SK-N-SH (cell line): ENCODE measurements around the gene SLAMF7. TPM values are rescaled to one million over a fixed set of nuclear protein-coding genes. Genes with fewer than 3 reads are reported as not detected.
"Not testable (repeated sequence)": the region's sequence is repeated elsewhere in the genome, so short reads cannot be mapped to it uniquely, and the experiment has no call there.

Experiments
- CTCF ChIA-PET: fragments of 300-600, 350-600 bp; formaldehyde crosslinking; extraction: SDS; loops from one replicate; lab custom pipeline; 2021; lab: Yijun Ruan, JAX
- POLR2A ChIA-PET: fragments of 350-600 bp; sonication (Branson Sonifier 250); formaldehyde crosslinking; extraction: SDS; loops from one replicate; lab custom pipeline; 2020; ENCODE audit warnings: antibody characterized with exemption, inconsistent platforms; lab: Yijun Ruan, JAX
- DNase-seq: peaks from one replicate; pipeline ENCODE4 v3.0.0; 2012
- H2AFZ ChIP-seq: fragments of 200-600 bp; sonication (generic); 2 replicates; pipeline ENCODE4 v1.8.1; 2016; ENCODE audit warnings: antibody characterized with exemption, mild to moderate bottlenecking, low read depth
- H3F3A ChIP-seq: fragments of 200-600 bp; sonication (generic); replicated peaks from 2 replicates; pipeline ENCODE3; 2016; ENCODE audit warnings: antibody characterized with exemption, mild to moderate bottlenecking; ENCODE audit not compliant: insufficient read depth
- H3K27ac ChIP-seq, 2 experiments: fragments of 200-500 bp in 1 of 2; fragments of 200-600 bp in 1 of 2; sonication (Bioruptor generic) in 1 of 2; sonication (generic), shearing (Covaris generic) in 1 of 2; 2 replicates each; pipeline versions ENCODE4 v1.5.1 to v1.6.1; 2014 to 2016; ENCODE audit warnings: low read depth in 2 of 2, inconsistent platforms in 1 of 2, low read length in 1 of 2, mild to moderate bottlenecking in 1 of 2, mixed read lengths in 1 of 2
- H3K27me3 ChIP-seq: fragments of 200-600 bp; sonication (generic), shearing (Covaris generic); 2 replicates; pipeline ENCODE4 v1.6.1; 2016; ENCODE audit warnings: mixed run types; ENCODE audit not compliant: insufficient read depth
- H3K36me3 ChIP-seq, 2 experiments: fragments of 200-500 bp in 1 of 2; fragments of 200-600 bp in 1 of 2; sonication (Bioruptor generic) in 1 of 2; sonication (generic) in 1 of 2; replicated peaks in 1 of 2; 2 replicates each; pipeline versions ENCODE3 to v1.5.1; 2014 to 2016; ENCODE audit warnings: low read length in 1 of 2, mild to moderate bottlenecking in 1 of 2; ENCODE audit not compliant: insufficient read depth in 2 of 2, control insufficient read depth in 1 of 2
- H3K4me1 ChIP-seq, 2 experiments: fragments of 200-500 bp in 1 of 2; fragments of 200-600 bp in 1 of 2; sonication (Bioruptor generic) in 1 of 2; sonication (generic), shearing (Covaris generic) in 1 of 2; 2 replicates each; pipeline versions ENCODE4 v1.5.1 to v1.6.1; 2014 to 2016; ENCODE audit warnings: low read depth in 1 of 2, low read length in 1 of 2, mixed run types in 1 of 2; ENCODE audit not compliant: insufficient read depth in 2 of 2, control insufficient read depth in 1 of 2
- H3K4me2 ChIP-seq: fragments of 200-600 bp; sonication (generic), shearing (Covaris generic); 2 replicates; pipeline ENCODE4 v1.6.1; 2017; ENCODE audit warnings: mixed run types
- H3K4me3 ChIP-seq, 2 experiments: fragments of 200-500 bp in 1 of 2; fragments of 200-600 bp in 1 of 2; sonication (Bioruptor generic) in 1 of 2; sonication (generic), shearing (Covaris generic) in 1 of 2; 2 replicates each; pipeline versions ENCODE4 v1.5.1 to v1.8.1; 2014 to 2016; ENCODE audit warnings: low read depth in 2 of 2, inconsistent platforms in 1 of 2, low read length in 1 of 2, mild to moderate bottlenecking in 1 of 2, mixed read lengths in 1 of 2, moderate library complexity in 1 of 2
- H3K79me2 ChIP-seq: fragments of 200-600 bp; sonication (generic); 2 replicates; pipeline ENCODE4 v1.8.1; 2017; ENCODE audit warnings: mild to moderate bottlenecking; ENCODE audit not compliant: insufficient read depth
- H3K9ac ChIP-seq: fragments of 200-600 bp; sonication (generic); 2 replicates; pipeline ENCODE4 v1.6.1; 2017; ENCODE audit warnings: mixed run types
- H3K9me2 ChIP-seq: fragments of 200-600 bp; sonication (generic); 2 replicates; pipeline ENCODE4 v1.6.1; 2017; ENCODE audit warnings: mixed run types
- H3K9me3 ChIP-seq: fragments of 200-600 bp; sonication (generic); 2 replicates; pipeline ENCODE4 v1.6.1; 2017; ENCODE audit warnings: mixed run types, mild to moderate bottlenecking, moderate library complexity
- H4K20me1 ChIP-seq: fragments of 200-600 bp; sonication (generic); 2 replicates; pipeline ENCODE4 v1.6.1; 2017; ENCODE audit warnings: mild to moderate bottlenecking, mixed run types; ENCODE audit not compliant: insufficient read depth
- CTCF ChIP-seq: fragments of 200-600 bp; sonication (generic); IDR thresholded peaks from 2 replicates; pipeline ENCODE4 v1.6.1; 2017; ENCODE audit warnings: antibody characterized with exemption, mild to moderate bottlenecking, moderate library complexity
- ELF1 ChIP-seq: IDR thresholded peaks from 2 replicates; pipeline ENCODE4 v1.4.0; 2012
- FOXJ3 ChIP-seq: sonication (generic); formaldehyde crosslinking; IDR thresholded peaks from 2 replicates; pipeline ENCODE4 v1.5.1; 2020; ENCODE audit warnings: mild to moderate bottlenecking, missing genetic modification reagents
- FOXM1 ChIP-seq: IDR thresholded peaks from 2 replicates; pipeline ENCODE4 v1.4.0; 2012; ENCODE audit warnings: low read depth, mild to moderate bottlenecking
- GATA2 ChIP-seq: sonication (generic); formaldehyde crosslinking; IDR thresholded peaks from 2 replicates; pipeline ENCODE4 v1.5.0; 2020; ENCODE audit warnings: mild to moderate bottlenecking, missing genetic modification reagents
- JUND ChIP-seq: IDR thresholded peaks from 2 replicates; pipeline ENCODE4 v1.4.0; 2012
- MAX ChIP-seq: IDR thresholded peaks from 2 replicates; pipeline ENCODE4 v1.4.0; 2012; ENCODE audit warnings: low read depth
- POLR2AphosphoS5 ChIP-seq: IDR thresholded peaks from 2 replicates; pipeline ENCODE4 v1.6.1; 2012; ENCODE audit warnings: low read depth, low read length
- RAD21 ChIP-seq: IDR thresholded peaks from 2 replicates; pipeline ENCODE4 v1.6.1; 2012; ENCODE audit warnings: mild to moderate bottlenecking, low read length
- SMC3 ChIP-seq: IDR thresholded peaks from 2 replicates; pipeline ENCODE4 v1.6.1; 2012; ENCODE audit warnings: low read depth, low read length, improper control_type of control experiment
- YY1 ChIP-seq: IDR thresholded peaks from 2 replicates; pipeline ENCODE4 v1.4.0; 2012; ENCODE audit warnings: low read depth, mild to moderate bottlenecking
- WGBS: methylation state at CpG from one replicate; pipeline ENCODE4 v1.1.6; 2017; ENCODE audit warnings: low lambda C conversion rate; 5-methylcytosine and 5-hydroxymethylcytosine counted together
- polyA plus RNA-seq, 3 experiments: library from polyadenylated mRNA; depleted of rRNA; stranded (reverse); fragments of >200 nt; gene quantifications; 2 replicates each; pipeline ENCODE4 v1.2.3, GENCODE V29; 2012
- TF ChIP-seq, protein P1 (sequence below): IDR thresholded peaks from 2 replicates; pipeline ENCODE4; 2012
- TF ChIP-seq, protein P2 (sequence below): IDR thresholded peaks from 2 replicates; pipeline ENCODE4 v1.4.0; 2012; ENCODE audit warnings: low read depth, borderline replicate concordance
- TF ChIP-seq, protein P3 (sequence below): fragments of 150-350 bp; IDR thresholded peaks from 2 replicates; pipeline ENCODE4 v1.6.1; 2017; ENCODE audit warnings: antibody characterized with exemption, low read length, low read depth, borderline replicate concordance

The SLAMF7 gene
- polyA plus RNA-seq, 1 of the 3 experiments (the other 2 are of a cell fraction) = not detected

DNA sequence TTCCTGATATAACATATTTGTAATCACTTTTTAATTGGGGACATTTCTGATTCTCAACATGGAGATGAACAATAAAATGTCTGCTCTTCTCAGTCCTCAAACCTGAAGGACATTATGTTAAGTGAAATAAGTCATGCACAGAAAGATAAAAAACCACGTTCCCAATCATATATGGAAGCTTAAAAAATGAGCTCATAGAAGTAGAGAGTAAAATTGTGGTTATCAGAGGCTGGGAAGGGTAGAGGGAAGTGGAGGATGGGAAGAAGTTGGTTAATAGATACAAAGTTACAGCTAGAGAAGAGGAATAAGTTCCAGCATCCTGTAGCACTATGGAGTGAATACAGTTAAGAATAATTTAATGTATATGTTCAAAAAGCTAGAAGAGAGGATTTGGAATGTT, 25.9 kb upstream of the SLAMF7 start:
- CTCF ChIA-PET = no interaction called here
- TF ChIP-seq, protein P1, sequence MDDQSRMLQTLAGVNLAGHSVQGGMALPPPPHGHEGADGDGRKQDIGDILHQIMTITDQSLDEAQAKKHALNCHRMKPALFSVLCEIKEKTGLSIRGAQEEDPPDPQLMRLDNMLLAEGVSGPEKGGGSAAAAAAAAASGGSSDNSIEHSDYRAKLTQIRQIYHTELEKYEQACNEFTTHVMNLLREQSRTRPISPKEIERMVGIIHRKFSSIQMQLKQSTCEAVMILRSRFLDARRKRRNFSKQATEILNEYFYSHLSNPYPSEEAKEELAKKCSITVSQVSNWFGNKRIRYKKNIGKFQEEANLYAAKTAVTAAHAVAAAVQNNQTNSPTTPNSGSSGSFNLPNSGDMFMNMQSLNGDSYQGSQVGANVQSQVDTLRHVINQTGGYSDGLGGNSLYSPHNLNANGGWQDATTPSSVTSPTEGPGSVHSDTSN = no peak
- TF ChIP-seq POLR2AphosphoS5 = no peak
- TF ChIP-seq RAD21 = no peak
- no peak for TF ChIP-seq ELF1
- no peak for TF ChIP-seq JUND
- TF ChIP-seq GATA2 (CRISPR knock-in tag) = no peak
- TF ChIP-seq, all 33 proteins: peak for 0
- Histone ChIP-seq H3K4me3 (no peak overlapping the region), H3K4me1 (no peaks in the 10 kb centered on the region), H3K9me2 (no peaks in the 10 kb centered on the region), H3K4me2 (no peak overlapping the region), H3K79me2 (no peaks in the 10 kb centered on the region), H3K9me3 (no peaks in the 10 kb centered on the region), H3F3A (no peaks in the 10 kb centered on the region), H3K27me3 (peaks cover 32% of the 10 kb centered on the region; the same call in 1 of the 2 replicates), H3K27ac (no peak overlapping the region), H3K9ac (no peak overlapping the region), H2AFZ (no peak overlapping the region), H4K20me1 (no peaks in the 10 kb centered on the region), H3K36me3 (no peaks in the 10 kb centered on the region)
- no peak for DNase-seq
- POLR2A ChIA-PET = no interaction called here
- WGBS = 0% methylated on average over 1 of the region's 1 CpG

DNA sequence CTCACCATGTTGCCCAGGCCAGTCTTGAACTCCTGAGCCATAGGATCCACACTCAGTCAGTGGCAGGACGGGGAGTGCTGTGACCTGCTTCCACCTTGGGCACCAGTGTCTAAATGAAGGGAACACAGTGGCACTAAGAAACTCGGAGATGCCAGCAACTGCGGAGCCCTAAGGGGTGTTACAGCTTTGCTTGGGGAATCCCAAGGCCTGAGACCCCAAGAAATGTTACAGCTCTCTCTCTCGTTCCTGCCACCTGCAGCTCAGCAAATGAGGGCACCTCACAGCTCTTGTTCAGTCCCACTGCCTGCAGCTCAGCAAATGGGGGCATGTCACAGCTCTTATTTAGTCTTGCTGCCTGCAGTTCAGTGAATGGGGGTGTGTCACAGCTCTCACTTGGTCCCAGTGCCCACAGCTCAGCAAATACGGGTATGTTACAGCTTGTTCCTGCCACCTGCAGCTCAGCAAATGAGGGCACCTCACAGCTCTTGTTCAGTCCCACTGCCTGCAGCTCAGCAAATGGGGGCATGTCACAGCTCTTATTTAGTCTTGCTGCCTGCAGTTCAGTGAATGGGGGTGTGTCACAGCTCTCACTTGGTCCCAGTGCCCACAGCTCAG, 24.9 kb upstream of the SLAMF7 start:
- POLR2A ChIA-PET, H3K9ac ChIP-seq, DNase-seq, H3K4me3 ChIP-seq, H3K9me2 ChIP-seq, H3K4me1 ChIP-seq, H3F3A ChIP-seq, H3K36me3 ChIP-seq, H3K27ac ChIP-seq, H2AFZ ChIP-seq, H3K79me2 ChIP-seq, H3K4me2 ChIP-seq, H3K9me3 ChIP-seq, H4K20me1 ChIP-seq: not testable (repeated sequence)
- WGBS = 0% methylated on average over 2 of the region's 5 CpGs
- peaks cover 35% of the 10 kb centered on the region; the same call in 1 of the 2 replicates for H3K27me3 ChIP-seq
- CTCF ChIA-PET = interaction anchor here (1.1 kb wide), 1 partner anchor 13 kb away, joined by 4 read pairs; no protein-coding TSS in a partner anchor

DNA sequence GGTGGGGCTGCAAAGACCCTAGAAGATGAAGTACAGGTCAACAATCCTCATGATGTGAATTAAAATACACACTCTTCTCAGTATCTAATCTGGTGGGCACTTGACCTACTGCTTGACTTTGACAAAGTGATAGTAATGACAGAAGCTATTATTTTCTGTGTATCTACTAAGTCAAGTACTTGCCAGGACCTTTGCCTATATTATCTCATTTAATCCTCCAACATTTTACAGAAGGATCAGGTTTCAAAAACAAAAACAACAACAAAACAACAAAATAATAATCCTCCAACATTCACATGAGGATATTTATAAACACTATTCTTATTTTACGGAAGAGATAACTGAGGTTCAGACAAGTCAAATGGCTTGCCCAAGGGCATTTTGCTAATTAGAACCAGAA, 23.0 kb upstream of the SLAMF7 start:
- Histone ChIP-seq H3K9me3 (no peaks in the 10 kb centered on the region), H3K9ac (no peak overlapping the region), H3K4me3 (no peak overlapping the region), H3K4me1 (no peaks in the 10 kb centered on the region), H2AFZ (no peak overlapping the region), H3K27ac (no peak overlapping the region), H3K9me2 (no peaks in the 10 kb centered on the region), H3K4me2 (no peak overlapping the region), H3K79me2 (no peaks in the 10 kb centered on the region), H4K20me1 (no peaks in the 10 kb centered on the region), H3F3A (no peaks in the 10 kb centered on the region), H3K27me3 (peaks cover 33% of the 10 kb centered on the region; the same call in 1 of the 2 replicates), H3K36me3 (no peaks in the 10 kb centered on the region)
- ChIA-PET CTCF (interaction anchor here (1.7 kb wide), 1 partner anchor 11 kb away, joined by 11 read pairs; no protein-coding TSS in a partner anchor), POLR2A (no interaction called here)
- DNase-seq = no peak
- WGBS = 9% methylated on average over 1 of the region's 1 CpG
- no peak for TF ChIP-seq MAX
- TF ChIP-seq, protein P2, sequence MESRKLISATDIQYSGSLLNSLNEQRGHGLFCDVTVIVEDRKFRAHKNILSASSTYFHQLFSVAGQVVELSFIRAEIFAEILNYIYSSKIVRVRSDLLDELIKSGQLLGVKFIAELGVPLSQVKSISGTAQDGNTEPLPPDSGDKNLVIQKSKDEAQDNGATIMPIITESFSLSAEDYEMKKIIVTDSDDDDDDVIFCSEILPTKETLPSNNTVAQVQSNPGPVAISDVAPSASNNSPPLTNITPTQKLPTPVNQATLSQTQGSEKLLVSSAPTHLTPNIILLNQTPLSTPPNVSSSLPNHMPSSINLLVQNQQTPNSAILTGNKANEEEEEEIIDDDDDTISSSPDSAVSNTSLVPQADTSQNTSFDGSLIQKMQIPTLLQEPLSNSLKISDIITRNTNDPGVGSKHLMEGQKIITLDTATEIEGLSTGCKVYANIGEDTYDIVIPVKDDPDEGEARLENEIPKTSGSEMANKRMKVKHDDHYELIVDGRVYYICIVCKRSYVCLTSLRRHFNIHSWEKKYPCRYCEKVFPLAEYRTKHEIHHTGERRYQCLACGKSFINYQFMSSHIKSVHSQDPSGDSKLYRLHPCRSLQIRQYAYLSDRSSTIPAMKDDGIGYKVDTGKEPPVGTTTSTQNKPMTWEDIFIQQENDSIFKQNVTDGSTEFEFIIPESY = no peak
- no peak for TF ChIP-seq FOXM1
- no peak for TF ChIP-seq CTCF
- no peak for TF ChIP-seq FOXJ3 (CRISPR knock-in tag)
- TF ChIP-seq GATA2 (CRISPR knock-in tag) = no peak
- TF ChIP-seq, protein P1 = no peak
- TF ChIP-seq YY1 = no peak
- TF ChIP-seq SMC3 = no peak
- TF ChIP-seq, protein P3, sequence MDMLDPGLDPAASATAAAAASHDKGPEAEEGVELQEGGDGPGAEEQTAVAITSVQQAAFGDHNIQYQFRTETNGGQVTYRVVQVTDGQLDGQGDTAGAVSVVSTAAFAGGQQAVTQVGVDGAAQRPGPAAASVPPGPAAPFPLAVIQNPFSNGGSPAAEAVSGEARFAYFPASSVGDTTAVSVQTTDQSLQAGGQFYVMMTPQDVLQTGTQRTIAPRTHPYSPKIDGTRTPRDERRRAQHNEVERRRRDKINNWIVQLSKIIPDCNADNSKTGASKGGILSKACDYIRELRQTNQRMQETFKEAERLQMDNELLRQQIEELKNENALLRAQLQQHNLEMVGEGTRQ = no peak
- TF ChIP-seq ELF1 = no peak
